Measurements from ENCODE around the gene ELFN1. TPM values are rescaled to one million over a fixed set of nuclear protein-coding genes. Genes with fewer than 3 reads are reported as not detected.

Gene ELFN1
- total and polyA plus RNA-seq, 12 donors = 0.05 to 2.8 (median 0.86) TPM

- no peak for TF ChIP-seq POLR2A (IDR thresholded peaks at IDR 0.05)
- TF ChIP-seq CTCF (IDR thresholded peaks at IDR 0.05) = no peak
- Histone ChIP-seq H3K4me3 (no peak overlapping the region), H3K36me3 (replicated peaks in 1 of 2) (no peaks in the 10 kb centered on the region), H3K4me1 (replicated peaks in 1 of 2) (no peaks in the 10 kb centered on the region), H3K27me3 (no peaks in the 10 kb centered on the region), H3K9me3 (replicated peaks in 1 of 3) (peaks cover 0 to 6% (median 0%) of the 10 kb centered on the region in 3 donors), H3K27ac (no peak overlapping the region)
- DNase-seq = no peak
- 82 to 96% (median 90%) methylated on average over 2 of the region's 2 CpGs for WGBS, 4 donors
- intact Hi-C loops (cut with DNase I) = no loop called here
Measured at GRCh38 chr7:1637155-1637554, 32.9 kb upstream of the ELFN1 start.

- Histone ChIP-seq H3K9me3 (replicated peaks in 1 of 3) (peaks cover 0 to 6% (median 0%) of the 10 kb centered on the region in 3 donors), H3K4me1 (replicated peaks in 1 of 2) (no peaks in the 10 kb centered on the region), H3K4me3 (no peak overlapping the region), H3K27ac (no peak overlapping the region), H3K36me3 (replicated peaks in 1 of 2) (no peaks in the 10 kb centered on the region), H3K27me3 (peaks cover under 1% of the 10 kb centered on the region)
- DNase-seq = no peak
- TF ChIP-seq CTCF (IDR thresholded peaks at IDR 0.05) (no peak), POLR2A (IDR thresholded peaks at IDR 0.05) (no peak)
- 34 to 37% (median 36%) methylated on average over 11 of the region's 11 CpGs for WGBS, 4 donors
- intact Hi-C loops (cut with DNase I) = no loop called here
Measured at GRCh38 chr7:1638215-1638661, 31.8 kb upstream of the ELFN1 start.

GRCh38 chr7:1639071-1639470, 31.0 kb upstream of the ELFN1 start:
- peaks cover 0 to 6% (median 0%) of the 10 kb centered on the region in 3 donors for H3K9me3 ChIP-seq (replicated peaks in 1 of 3)
- no peak overlapping the region for H3K4me3 ChIP-seq
- TF ChIP-seq POLR2A (IDR thresholded peaks at IDR 0.05) (no peak), CTCF (IDR thresholded peaks at IDR 0.05) (no peak)
- DNase-seq = no peak
- WGBS, 4 donors = 81 to 92% (median 87%) methylated on average over 4 to 8 of the region's 8 CpGs
- intact Hi-C loops (cut with DNase I) = no loop called here
- no peaks in the 10 kb centered on the region for H3K36me3 ChIP-seq (replicated peaks in 1 of 2)
- peaks cover 9% of the 10 kb centered on the region for H3K27me3 ChIP-seq
- H3K4me1 ChIP-seq (replicated peaks in 1 of 2) = no peaks in the 10 kb centered on the region
- no peak overlapping the region for H3K27ac ChIP-seq

GRCh38 chr7:1639532-1640175, 30.4 kb upstream of the ELFN1 start:
- Histone ChIP-seq H3K4me1 (replicated peaks in 1 of 2) (no peaks in the 10 kb centered on the region), H3K27ac (no peak overlapping the region), H3K36me3 (replicated peaks in 1 of 2) (no peaks in the 10 kb centered on the region), H3K9me3 (replicated peaks in 1 of 3) (peaks cover 0 to 6% (median 0%) of the 10 kb centered on the region in 3 donors), H3K27me3 (peaks cover 14% of the 10 kb centered on the region), H3K4me3 (no peak overlapping the region)
- no peak for TF ChIP-seq POLR2A (IDR thresholded peaks at IDR 0.05)
- no peak for TF ChIP-seq CTCF (IDR thresholded peaks at IDR 0.05)
- WGBS, 4 donors = 46 to 63% (median 56%) methylated on average over 8 to 15 of the region's 15 CpGs
- intact Hi-C loops (cut with DNase I) = no loop called here
- DNase-seq = no peak
